SH-SY5Y (cell line): ENCODE results near the gene KLF7.

Experiments used
- GATA2 ChIP-seq: IDR thresholded peaks from 2 replicates; pipeline ENCODE4 v1.6.1; 2011; ENCODE audit warnings: mild to moderate bottlenecking, low read depth, low read length
- GATA3 ChIP-seq: IDR thresholded peaks from 2 replicates; pipeline ENCODE4 v1.6.1; 2011; ENCODE audit warnings: low read depth, mild to moderate bottlenecking, low read length, moderate library complexity

- TF ChIP-seq GATA2 (no peak), GATA3 (no peak)
These were observed 29.8 kb downstream of the KLF7 start for GRCh38 chr2:207135801-207136457.
